ENCODE results near the gene ORC6.

The ORC6 gene

GRCh38 chr16:46731691-46732555 is 42.5 kb downstream of the ORC6 start:
- Mint-ChIP-seq H3K36me3 (no peaks in the 10 kb centered on the region), H3K4me1 (no peaks in the 10 kb centered on the region), H3K4me3 (no peak overlapping the region), H3K27me3 (no peaks in the 10 kb centered on the region), H3K27ac (no peak overlapping the region), H3K9me3 (no peaks in the 10 kb centered on the region)
- ATAC-seq (ENCODE audit: low read depth) (no peak), DNase-seq (ENCODE audit: low spot score in 2 of 2) (no peak)

- Mint-ChIP-seq H3K36me3 (no peaks in the 10 kb centered on the region), H3K9me3 (no peaks in the 10 kb centered on the region), H3K27ac (no peak overlapping the region), H3K4me1 (no peaks in the 10 kb centered on the region), H3K4me3 (no peak overlapping the region), H3K27me3 (no peaks in the 10 kb centered on the region)
- no peak for ATAC-seq (ENCODE audit: low read depth)
- DNase-seq (ENCODE audit: low spot score in 2 of 2), result no peak
Observed at GRCh38 chr16:46732561-46732960, 43.1 kb downstream of the ORC6 start.

- H3K36me3 Mint-ChIP-seq, result no peaks in the 10 kb centered on the region
- H3K4me1 Mint-ChIP-seq, result no peaks in the 10 kb centered on the region
- no peaks in the 10 kb centered on the region for H3K27me3 Mint-ChIP-seq
- no peak overlapping the region for H3K4me3 Mint-ChIP-seq
- no peak for ATAC-seq (ENCODE audit: low read depth)
- no peak overlapping the region for H3K27ac Mint-ChIP-seq
- H3K9me3 Mint-ChIP-seq, result no peaks in the 10 kb centered on the region
- no peak for DNase-seq (ENCODE audit: low spot score in 2 of 2)
Observed at GRCh38 chr16:46733319-46733830, 43.9 kb downstream of the ORC6 start.

DNA sequence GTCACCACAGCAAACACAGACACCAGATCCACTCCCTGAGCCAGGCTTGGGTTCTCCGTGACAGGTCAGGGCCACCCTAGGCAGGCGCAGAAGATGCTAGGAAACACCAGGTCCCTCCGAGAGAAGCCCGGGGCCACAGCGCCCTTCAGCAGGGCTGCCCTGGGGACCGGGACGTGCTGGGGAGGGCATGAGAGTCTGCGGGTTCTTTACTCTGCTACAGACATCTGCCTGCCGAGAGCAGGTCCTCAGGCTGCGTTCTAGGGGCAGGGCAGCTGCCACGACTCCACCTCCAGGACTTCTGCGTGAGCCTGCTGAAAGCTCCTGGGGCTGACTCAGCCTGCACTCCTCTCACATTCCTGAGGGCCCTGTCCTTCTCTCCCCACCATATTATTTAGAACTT is 47.2 kb downstream of the ORC6 start:
- Mint-ChIP-seq H3K4me1 (no peaks in the 10 kb centered on the region), H3K27ac (no peak overlapping the region), H3K27me3 (no peaks in the 10 kb centered on the region)

GRCh38 chr16:46737621-46738214 is 48.3 kb downstream of the ORC6 start:
- Mint-ChIP-seq H3K27ac (no peak overlapping the region), H3K36me3 (no peaks in the 10 kb centered on the region), H3K4me1 (peaks cover 5% of the 10 kb centered on the region), H3K27me3 (no peaks in the 10 kb centered on the region), H3K4me3 (no peak overlapping the region), H3K9me3 (no peaks in the 10 kb centered on the region)
- DNase-seq (ENCODE audit: low spot score in 2 of 2) (no peak), ATAC-seq (ENCODE audit: low read depth) (no peak)

More for the DNA sequence above, 47.2 kb downstream of the ORC6 start:
- DNase-seq (ENCODE audit: low spot score in 2 of 2) (no peak), ATAC-seq (ENCODE audit: low read depth) (no peak)
- no peaks in the 10 kb centered on the region for H3K9me3 Mint-ChIP-seq
- H3K36me3 Mint-ChIP-seq, result no peaks in the 10 kb centered on the region
- H3K4me3 Mint-ChIP-seq, result no peak overlapping the region

- Mint-ChIP-seq H3K27me3 (no peaks in the 10 kb centered on the region), H3K27ac (no peak overlapping the region), H3K36me3 (no peaks in the 10 kb centered on the region), H3K4me3 (no peak overlapping the region), H3K9me3 (no peaks in the 10 kb centered on the region), H3K4me1 (peaks cover 15% of the 10 kb centered on the region)
- DNase-seq (ENCODE audit: low spot score in 2 of 2), result no peak
- ATAC-seq (ENCODE audit: low read depth), result no peak
Observed at GRCh38 chr16:46739934-46740333, 50.5 kb downstream of the ORC6 start.

DNA sequence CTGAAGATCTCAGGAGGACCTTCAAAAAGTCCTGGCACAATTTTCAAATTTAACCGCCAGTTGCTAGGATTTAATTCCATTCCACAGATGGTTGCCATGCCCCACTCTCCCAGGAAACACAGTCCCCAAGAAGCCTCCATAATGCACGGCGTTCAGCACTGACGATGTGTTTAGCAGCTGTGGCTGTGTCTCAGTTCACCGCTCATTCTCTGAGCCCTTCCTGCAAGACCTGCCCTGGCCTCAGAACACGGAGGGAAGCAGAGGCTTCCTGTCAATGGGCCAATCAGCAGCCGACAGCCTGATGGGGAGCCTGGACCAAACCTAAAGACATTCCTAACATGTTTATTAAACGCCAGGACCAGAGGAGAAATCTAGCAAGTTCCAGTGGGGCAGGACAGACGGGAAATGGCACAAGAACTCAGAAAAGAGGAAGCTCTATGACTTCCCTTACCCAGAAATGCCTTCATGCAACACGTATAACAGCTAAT is 53.8 kb downstream of the ORC6 start:
- Mint-ChIP-seq H3K27ac (peak overlapping the region; percentile 45), H3K4me1 (peaks cover 15% of the 10 kb centered on the region), H3K4me3 (peak overlapping the region; percentile 85), H3K9me3 (no peaks in the 10 kb centered on the region), H3K27me3 (no peaks in the 10 kb centered on the region), H3K36me3 (no peaks in the 10 kb centered on the region)
- DNase-seq (ENCODE audit: low spot score in 2 of 2) (peak; percentile 25 to 34), ATAC-seq (ENCODE audit: low read depth) (peak; percentile 86)

DNA sequence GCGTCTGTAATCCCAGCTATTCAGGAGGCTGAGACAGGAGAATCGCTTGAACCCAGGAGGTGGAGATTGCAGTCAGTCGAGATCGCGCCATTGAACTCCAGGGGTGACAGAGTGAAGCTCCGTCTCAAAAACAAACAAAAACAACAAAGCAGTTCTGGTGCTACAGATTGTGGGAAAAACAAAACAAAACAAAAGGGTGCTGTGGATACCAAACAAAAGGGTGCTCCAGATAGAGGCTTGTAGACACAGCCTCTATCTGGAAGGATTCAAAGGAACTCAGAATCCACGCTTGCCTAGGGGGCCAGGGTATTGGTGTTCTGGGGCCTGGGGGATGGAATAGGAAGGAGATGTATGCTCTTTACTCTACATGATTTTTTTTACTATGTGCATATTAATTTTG is 56.2 kb downstream of the ORC6 start:
- H3K4me3 Mint-ChIP-seq, result no peak overlapping the region
- no peaks in the 10 kb centered on the region for H3K9me3 Mint-ChIP-seq
- no peaks in the 10 kb centered on the region for H3K36me3 Mint-ChIP-seq
- DNase-seq (ENCODE audit: low spot score in 2 of 2) (no peak), ATAC-seq (ENCODE audit: low read depth) (no peak)
- no peak overlapping the region for H3K27ac Mint-ChIP-seq
- H3K4me1 Mint-ChIP-seq, result peaks cover 19% of the 10 kb centered on the region
- no peaks in the 10 kb centered on the region for H3K27me3 Mint-ChIP-seq

- no peaks in the 10 kb centered on the region for H3K27me3 Mint-ChIP-seq
- no peak for ATAC-seq (ENCODE audit: low read depth)
- no peak overlapping the region for H3K4me3 Mint-ChIP-seq
- no peak overlapping the region for H3K27ac Mint-ChIP-seq
- peaks cover 19% of the 10 kb centered on the region for H3K4me1 Mint-ChIP-seq
- no peaks in the 10 kb centered on the region for H3K9me3 Mint-ChIP-seq
- no peak for DNase-seq (ENCODE audit: low spot score in 2 of 2)
- no peaks in the 10 kb centered on the region for H3K36me3 Mint-ChIP-seq
Observed at GRCh38 chr16:46746821-46747776, 57.6 kb downstream of the ORC6 start.
